GM19455 (cell line): ENCODE measurements around the gene KRT7.
"Not testable (repeated sequence)": the region's sequence is repeated elsewhere in the genome, so short reads cannot be mapped to it uniquely, and the experiment has no call there.

ENCODE experiments used
- ATAC-seq: cut with Tn5 transposase; IDR thresholded peaks from one replicate; pipeline ENCODE4 v1.9.1; 2021; ENCODE audit not compliant: unreplicated experiment

The KRT7 gene

GRCh38 chr12:52277486-52278245 is 44.6 kb downstream of the KRT7 start:
- no peak for ATAC-seq

- peak; percentile 64 for ATAC-seq
Observed at GRCh38 chr12:52278575-52279421, 45.8 kb downstream of the KRT7 start.

GRCh38 chr12:52279422-52280318 is 46.6 kb downstream of the KRT7 start:
- ATAC-seq, result no peak

GRCh38 chr12:52280319-52280795 is 47.3 kb downstream of the KRT7 start:
- no peak for ATAC-seq

GRCh38 chr12:52280796-52281560 is 47.9 kb downstream of the KRT7 start:
- ATAC-seq, result no peak

- ATAC-seq, result no peak
Observed at GRCh38 chr12:52284562-52285171, 51.6 kb downstream of the KRT7 start.

- no peak for ATAC-seq
Observed at GRCh38 chr12:52285172-52285745, 52.2 kb downstream of the KRT7 start.

GRCh38 chr12:52285851-52286530 is 52.9 kb downstream of the KRT7 start:
- ATAC-seq, result no peak

GRCh38 chr12:52286857-52287785 is 54.1 kb downstream of the KRT7 start:
- not testable (repeated sequence) for ATAC-seq

GRCh38 chr12:52287816-52288805 is 55.1 kb downstream of the KRT7 start:
- peak; percentile 68 for ATAC-seq

GRCh38 chr12:52290483-52291134 is 57.6 kb downstream of the KRT7 start:
- not testable (repeated sequence) for ATAC-seq

- ATAC-seq, result no peak
Observed at GRCh38 chr12:52291267-52291935, 58.4 kb downstream of the KRT7 start, which contains the start of gene KRT81. KRT81 (minus strand) TSS chr12:52291534; CDS start chr12:52291465, 69 bp downstream.

GRCh38 chr12:52293926-52294325 is 60.9 kb downstream of the KRT7 start:
- no peak for ATAC-seq

- ATAC-seq, result no peak
Observed at GRCh38 chr12:52294803-52295202, 61.8 kb downstream of the KRT7 start.

- no peak for ATAC-seq
Observed at GRCh38 chr12:52295663-52296062, 62.6 kb downstream of the KRT7 start.
